ENCODE data around the gene APLF. TPM values are rescaled to one million over a fixed set of nuclear protein-coding genes. Genes with fewer than 3 reads are reported as not detected.

The APLF gene
- total RNA-seq, 4 donors from 2014 or later: 6.9 to 11.6 (median 10.6) TPM

DNA sequence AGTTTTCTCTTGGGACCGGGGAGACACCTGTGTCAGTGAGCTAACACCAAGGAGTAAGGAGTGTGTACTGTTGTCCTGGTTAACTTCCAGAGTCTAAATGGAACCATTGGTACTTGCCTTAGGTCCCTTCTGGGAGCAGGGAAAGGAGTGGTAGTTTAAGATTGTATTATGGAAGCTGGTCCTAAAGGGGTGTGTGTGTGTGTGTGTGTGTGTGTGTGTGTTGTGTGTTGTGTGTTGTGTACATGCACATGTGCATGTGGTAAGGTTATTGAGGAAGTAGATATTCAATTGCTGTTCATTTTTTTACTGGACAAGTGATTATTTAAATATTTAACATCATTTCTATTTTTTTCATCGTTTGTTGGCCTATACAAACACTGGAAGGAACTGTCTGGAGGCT, 1.4 kb downstream of the APLF start:
- Histone ChIP-seq H3K36me3 (no peaks in the 10 kb centered on the region), H3K27me3 (no peaks in the 10 kb centered on the region), H3K9me3 (no peaks in the 10 kb centered on the region), H3K4me1 (peaks cover 0 to 20% (median 0%) of the 10 kb centered on the region in 4 donors), H3K27ac (no peak overlapping the region), H3K4me3 (no peak overlapping the region)
- TF ChIP-seq, protein P1, sequence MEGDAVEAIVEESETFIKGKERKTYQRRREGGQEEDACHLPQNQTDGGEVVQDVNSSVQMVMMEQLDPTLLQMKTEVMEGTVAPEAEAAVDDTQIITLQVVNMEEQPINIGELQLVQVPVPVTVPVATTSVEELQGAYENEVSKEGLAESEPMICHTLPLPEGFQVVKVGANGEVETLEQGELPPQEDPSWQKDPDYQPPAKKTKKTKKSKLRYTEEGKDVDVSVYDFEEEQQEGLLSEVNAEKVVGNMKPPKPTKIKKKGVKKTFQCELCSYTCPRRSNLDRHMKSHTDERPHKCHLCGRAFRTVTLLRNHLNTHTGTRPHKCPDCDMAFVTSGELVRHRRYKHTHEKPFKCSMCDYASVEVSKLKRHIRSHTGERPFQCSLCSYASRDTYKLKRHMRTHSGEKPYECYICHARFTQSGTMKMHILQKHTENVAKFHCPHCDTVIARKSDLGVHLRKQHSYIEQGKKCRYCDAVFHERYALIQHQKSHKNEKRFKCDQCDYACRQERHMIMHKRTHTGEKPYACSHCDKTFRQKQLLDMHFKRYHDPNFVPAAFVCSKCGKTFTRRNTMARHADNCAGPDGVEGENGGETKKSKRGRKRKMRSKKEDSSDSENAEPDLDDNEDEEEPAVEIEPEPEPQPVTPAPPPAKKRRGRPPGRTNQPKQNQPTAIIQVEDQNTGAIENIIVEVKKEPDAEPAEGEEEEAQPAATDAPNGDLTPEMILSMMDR (IDR thresholded peaks at IDR 0.05): no peak
- TF ChIP-seq EP300 (IDR thresholded peaks at IDR 0.05): no peak
- no peak for TF ChIP-seq POLR2A (IDR thresholded peaks at IDR 0.05)
- 86 to 88% methylated on average over 2 of the region's 2 CpGs for WGBS, 2 donors
- no peak for DNase-seq (ENCODE audit: low spot score in 2 of 2)

DNA sequence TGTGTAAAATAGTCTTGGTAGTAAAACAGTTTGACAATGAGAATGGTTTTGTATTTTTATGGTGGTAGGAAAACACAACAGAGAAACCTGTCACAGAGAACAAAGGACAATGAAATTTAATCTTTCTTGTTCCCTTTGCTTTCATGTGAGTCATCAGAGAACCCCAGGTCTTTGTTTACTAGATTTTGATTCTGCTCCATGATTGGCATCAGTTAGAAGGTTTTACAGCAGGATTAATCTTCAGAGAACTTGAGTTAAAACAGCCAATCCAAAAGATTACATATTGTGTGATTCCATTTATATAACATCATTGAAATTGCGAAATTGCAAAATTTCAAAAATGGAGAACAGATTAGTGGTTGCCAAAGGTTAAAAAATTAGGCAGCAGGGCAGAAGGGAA, 2.5 kb downstream of the APLF start:
- no peak overlapping the region for H3K4me3 ChIP-seq
- DNase-seq (ENCODE audit: low spot score in 2 of 2): no peak
- TF ChIP-seq EP300 (IDR thresholded peaks at IDR 0.05): no peak
- H3K36me3 ChIP-seq: no peaks in the 10 kb centered on the region
- H3K4me1 ChIP-seq: peaks cover 0 to 20% (median 0%) of the 10 kb centered on the region in 4 donors
- H3K27me3 ChIP-seq: no peaks in the 10 kb centered on the region
- no peak overlapping the region for H3K27ac ChIP-seq
- no peaks in the 10 kb centered on the region for H3K9me3 ChIP-seq
- 87 to 92% methylated on average over 1 of the region's 1 CpG for WGBS, 2 donors

DNA sequence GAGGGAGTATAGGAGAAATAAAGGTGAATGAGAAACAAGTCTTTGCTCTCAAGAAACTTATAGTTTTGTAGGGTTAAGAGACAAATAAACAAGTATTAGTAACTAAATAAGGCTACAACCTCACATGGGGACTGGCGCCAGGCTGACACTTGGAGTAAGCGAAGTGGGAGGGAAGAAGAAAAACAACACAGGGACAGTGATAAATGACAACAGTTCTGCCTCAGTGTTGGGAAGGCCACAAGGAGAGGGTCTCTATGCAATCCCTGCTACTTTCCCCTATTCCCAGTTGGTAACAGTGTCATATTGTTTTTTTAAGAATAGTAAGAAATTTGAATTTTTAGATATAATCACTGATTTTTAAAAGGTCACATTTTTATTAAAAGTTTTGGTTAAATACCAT, 4.0 kb downstream of the APLF start:
- WGBS, 2 donors: 93 to 95% methylated on average over 2 of the region's 2 CpGs
- Histone ChIP-seq H3K27ac (no peak overlapping the region), H3K9me3 (no peaks in the 10 kb centered on the region), H3K27me3 (no peaks in the 10 kb centered on the region), H3K4me3 (no peak overlapping the region), H3K4me1 (peaks cover 0 to 11% (median 0%) of the 10 kb centered on the region in 4 donors), H3K36me3 (no peaks in the 10 kb centered on the region)
- no peak for DNase-seq (ENCODE audit: low spot score in 2 of 2)
- no peak for TF ChIP-seq POLR2A (IDR thresholded peaks at IDR 0.05)
- TF ChIP-seq EP300 (IDR thresholded peaks at IDR 0.05): no peak
- TF ChIP-seq, protein P1 (IDR thresholded peaks at IDR 0.05): no peak

DNA sequence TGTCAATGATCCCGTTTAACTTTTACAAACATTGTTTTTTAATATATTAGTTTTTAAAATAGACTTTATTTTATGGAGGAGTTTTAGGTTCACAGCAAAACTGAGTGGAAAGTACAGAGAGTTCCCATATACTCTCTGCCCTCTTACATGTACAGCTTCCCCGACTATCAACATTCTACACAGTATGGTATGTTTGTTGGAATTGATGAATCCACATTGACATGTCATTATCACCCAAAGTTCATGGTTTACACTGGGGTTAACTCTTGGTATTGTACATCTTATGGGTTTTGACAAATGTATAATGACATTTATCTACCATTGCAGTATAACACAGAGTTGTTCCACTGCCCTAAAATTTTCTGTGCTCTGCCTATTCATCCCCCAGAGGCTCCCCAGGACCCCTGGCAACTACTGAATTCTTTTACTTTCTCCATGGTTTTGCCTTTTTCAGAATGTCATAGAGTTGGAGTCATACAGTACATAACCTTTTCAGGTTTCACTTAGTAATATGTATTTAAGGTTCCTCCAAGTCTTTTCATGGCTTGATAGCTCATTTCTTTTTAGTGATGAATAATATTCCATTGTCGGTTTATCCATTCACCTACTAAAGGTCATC, 5.5 kb downstream of the APLF start:
- Histone ChIP-seq H3K4me1 (peaks cover 0 to 8% (median 0%) of the 10 kb centered on the region in 4 donors), H3K9me3 (no peaks in the 10 kb centered on the region), H3K4me3 (no peak overlapping the region), H3K27ac (no peak overlapping the region), H3K27me3 (no peaks in the 10 kb centered on the region), H3K36me3 (peaks cover 0 to 4% (median 0%) of the 10 kb centered on the region in 3 donors)
- no peak for TF ChIP-seq EP300 (IDR thresholded peaks at IDR 0.05)
- TF ChIP-seq POLR2A (IDR thresholded peaks at IDR 0.05): no peak
- TF ChIP-seq, protein P1 (IDR thresholded peaks at IDR 0.05): no peak
- no peak for DNase-seq (ENCODE audit: low spot score in 2 of 2)
- WGBS, 2 donors: 89 to 92% methylated on average over 3 of the region's 3 CpGs

DNA sequence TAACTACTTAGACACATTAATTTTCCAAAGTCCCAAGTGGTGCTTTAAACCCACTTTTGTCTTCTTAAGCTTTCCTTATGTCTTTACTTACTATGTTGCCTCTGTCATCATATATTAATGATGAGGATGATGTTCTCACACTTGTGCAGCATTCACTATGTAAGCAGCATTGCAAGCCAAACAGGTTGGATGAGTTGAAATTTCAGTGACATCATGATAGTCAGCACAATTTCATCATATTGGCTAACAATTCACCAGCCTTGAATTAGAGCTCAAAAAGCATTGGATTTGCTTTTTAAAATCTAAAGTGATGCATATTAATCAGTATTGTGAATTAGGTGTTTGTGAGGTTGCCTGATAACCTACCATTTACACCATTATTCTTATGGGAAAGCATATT, 7.7 kb downstream of the APLF start:
- H3K4me3 ChIP-seq: no peak overlapping the region
- H3K4me1 ChIP-seq: no peaks in the 10 kb centered on the region
- DNase-seq (ENCODE audit: low spot score in 2 of 2): no peak
- TF ChIP-seq EP300 (IDR thresholded peaks at IDR 0.05): no peak
- no peak for TF ChIP-seq POLR2A (IDR thresholded peaks at IDR 0.05)
- TF ChIP-seq, protein P1 (IDR thresholded peaks at IDR 0.05): no peak
- peaks cover 0 to 4% (median 0%) of the 10 kb centered on the region in 3 donors for H3K36me3 ChIP-seq
- H3K9me3 ChIP-seq: no peaks in the 10 kb centered on the region
- H3K27ac ChIP-seq: no peak overlapping the region
- H3K27me3 ChIP-seq: no peaks in the 10 kb centered on the region

Measured in tibial nerve (tissue), 4 donors.